Kidney (tissue), 14 donors: Measurements from ENCODE around the gene NRF1. TPM values are rescaled to one million over a fixed set of nuclear protein-coding genes. Genes with fewer than 3 reads are reported as not detected.

Source experiments
- DNase-seq, 5 donors: peaks; one replicate each; pipeline ENCODE4 v3.0.0-alpha.2; 2013 to 2020
- FAIRE-seq: peaks from 2 replicates; lab custom pipeline; 2012; peaks lifted over from hg19 to GRCh38; lab: Jason Lieb, UNC
- H3K27ac ChIP-seq, 2 donors: one replicate each; pipeline ENCODE4 v1.7.0; 2013; ENCODE audit warnings: low read depth in 2 of 2, low read length in 2 of 2, inconsistent platforms in 1 of 2
- H3K27me3 ChIP-seq: one replicate; pipeline ENCODE4 v1.7.1; 2013; ENCODE audit warnings: low read length, inconsistent platforms; ENCODE audit not compliant: control insufficient read depth, insufficient read depth
- H3K36me3 ChIP-seq, 3 donors: one replicate each; pipeline versions ENCODE4 v1.7.0 to v1.7.1; 2013; ENCODE audit warnings: low read length in 3 of 3, control low read depth in 1 of 3, inconsistent platforms in 1 of 3; ENCODE audit not compliant: insufficient read depth in 3 of 3, control insufficient read depth in 2 of 3
- H3K4me1 ChIP-seq, 3 donors: one replicate each; pipeline versions ENCODE4 v1.7.0 to v1.7.1; 2013; ENCODE audit warnings: low read length in 3 of 3, inconsistent platforms in 1 of 3, low read depth in 1 of 3; ENCODE audit not compliant: control insufficient read depth in 2 of 3, insufficient read depth in 2 of 3
- H3K4me3 ChIP-seq, 3 donors: one replicate each; pipeline versions ENCODE4 v1.7.0 to v1.8.1; 2013; ENCODE audit warnings: low read length in 3 of 3, control low read depth in 1 of 3, inconsistent platforms in 1 of 3
- H3K9ac ChIP-seq, 3 donors: one replicate each; pipeline versions ENCODE4 v1.7.0 to v1.7.1; 2013; ENCODE audit warnings: low read length in 3 of 3, control low read depth in 1 of 3, inconsistent platforms in 1 of 3
- H3K9me3 ChIP-seq, 3 donors: one replicate each; pipeline versions ENCODE4 v1.7.0 to v1.7.1; 2013; ENCODE audit warnings: low read length in 3 of 3, control low read depth in 1 of 3, inconsistent platforms in 1 of 3; ENCODE audit not compliant: control insufficient read depth in 2 of 3, insufficient read depth in 1 of 3
- CTCF ChIP-seq: IDR thresholded peaks from 3 replicates; pipeline ENCODE4 v1.5.1; 2012; ENCODE audit warnings: mild to moderate bottlenecking, moderate library complexity, borderline replicate concordance; ENCODE audit not compliant: insufficient read depth; ENCODE audit errors: extremely low read depth
- intact Hi-C: fragments of 100-400 bp; cut with DNase I; formaldehyde crosslinking; loops from one replicate; pipeline ENCODE4 v1.11.1; 2022
- polyA plus RNA-seq: library from polyadenylated mRNA; stranded (reverse); fragments of 350-450 nt; fragmentation: Illumina TruSeq; extraction: RNeasy Lipid Tissue Mini Kit (QIAGEN cat#74804); gene quantifications from one replicate; pipeline ENCODE4 v1.2.3, GENCODE V29; 2014; ENCODE audit warnings: low read depth, low replicate concordance; ENCODE audit not compliant: insufficient read depth
- total RNA-seq: library from RNA; stranded (reverse); fragmentation: NEBNext Ultra II Directional; extraction: Animal tissue kit (Norgen Biotek cat#: 25700); gene quantifications from one replicate; pipeline ENCODE4 v1.2.1, GENCODE V29; 2021
- donor health status: control.
- donor health status: control.
- donor health status: control.
- donor health status: control.
- donor health status: control.
- donor health status: DM: yes; HTN: yes; CAD: no.
- donor health status: Normal renal cell carcinoma (clear cell type).

Gene NRF1
- total and polyA plus RNA-seq, 2 donors from 2014 or later = 8.8 to 19.4 TPM

GRCh38 chr7:129769866-129770808 lies 158.6 kb downstream of the NRF1 start:
- intact Hi-C loops = no loop called here
- Histone ChIP-seq H3K9ac (no peak overlapping the region), H3K36me3 (no peaks in the 10 kb centered on the region), H3K4me3 (no peak overlapping the region), H3K9me3 (no peaks in the 10 kb centered on the region), H3K4me1 (no peaks in the 10 kb centered on the region), H3K27ac (no peak overlapping the region), H3K27me3 (no peaks in the 10 kb centered on the region)
- DNase-seq (no peak), FAIRE-seq (no peak)
- no peak for TF ChIP-seq CTCF

GRCh38 chr7:129771201-129771927 lies 159.8 kb downstream of the NRF1 start:
- Histone ChIP-seq H3K27me3 (no peaks in the 10 kb centered on the region), H3K9ac (no peak overlapping the region), H3K27ac (no peak overlapping the region), H3K36me3 (no peaks in the 10 kb centered on the region), H3K9me3 (no peaks in the 10 kb centered on the region), H3K4me3 (no peak overlapping the region), H3K4me1 (no peaks in the 10 kb centered on the region)
- FAIRE-seq = no peak
- peak in 1 of 5 donors; percentile 64 for DNase-seq
- TF ChIP-seq CTCF = no peak
- intact Hi-C loops = no loop called here

GRCh38 chr7:129771928-129772479 lies 160.5 kb downstream of the NRF1 start:
- Histone ChIP-seq H3K27ac (no peak overlapping the region), H3K9ac (no peak overlapping the region), H3K9me3 (no peaks in the 10 kb centered on the region), H3K27me3 (no peaks in the 10 kb centered on the region), H3K36me3 (no peaks in the 10 kb centered on the region), H3K4me3 (no peak overlapping the region), H3K4me1 (no peaks in the 10 kb centered on the region)
- DNase-seq = peak in 3 of 5 donors; percentile 41 to 70 (median 47)
- FAIRE-seq = no peak
- no peak for TF ChIP-seq CTCF
- intact Hi-C loops = no loop called here
